HG03064 (cell line): ENCODE data around the gene CEACAM16.

Experiments used
- ATAC-seq: cut with Tn5 transposase; IDR thresholded peaks from one replicate; pipeline ENCODE4 v1.9.1; 2021; ENCODE audit warnings: low read depth; ENCODE audit not compliant: unreplicated experiment

Gene CEACAM16

DNA sequence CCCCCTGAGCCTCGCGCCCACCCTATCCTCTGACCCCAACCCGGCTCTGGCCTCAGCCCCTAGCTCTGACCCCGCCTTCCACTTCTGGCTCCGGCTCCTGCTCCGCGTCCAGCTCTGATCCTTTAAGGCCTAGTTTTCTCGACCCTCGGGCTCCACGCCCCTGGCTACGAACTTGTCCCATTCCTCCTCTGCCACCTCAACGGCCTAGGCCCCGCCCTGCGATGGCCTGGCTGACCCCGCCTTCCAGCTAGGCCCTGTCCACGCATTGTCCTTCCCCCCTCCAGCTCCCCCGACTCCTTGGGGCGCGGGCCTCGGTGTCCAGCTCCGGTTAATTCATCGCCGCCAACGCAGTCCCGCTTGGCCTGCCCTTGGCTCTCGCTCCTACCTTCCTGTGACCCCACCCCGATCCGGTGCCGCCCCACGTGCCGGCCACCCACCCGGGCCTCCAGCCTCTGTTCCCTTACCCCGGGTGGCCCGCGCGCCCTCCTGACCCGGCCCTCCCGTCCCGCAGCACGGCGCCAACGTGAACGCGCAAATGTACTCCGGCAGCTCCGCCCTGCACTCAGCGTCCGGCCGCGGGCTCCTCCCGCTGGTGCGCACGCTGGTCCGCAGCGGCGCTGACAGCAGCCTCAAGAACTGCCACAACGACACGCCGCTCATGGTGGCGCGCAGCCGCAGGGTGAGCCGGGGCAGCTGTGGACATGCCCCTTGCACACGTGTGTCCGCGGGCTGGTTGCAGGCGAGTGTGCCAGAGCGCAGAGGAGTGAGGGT, 59.0 kb downstream of the CEACAM16 start:
- no peak for ATAC-seq

DNA sequence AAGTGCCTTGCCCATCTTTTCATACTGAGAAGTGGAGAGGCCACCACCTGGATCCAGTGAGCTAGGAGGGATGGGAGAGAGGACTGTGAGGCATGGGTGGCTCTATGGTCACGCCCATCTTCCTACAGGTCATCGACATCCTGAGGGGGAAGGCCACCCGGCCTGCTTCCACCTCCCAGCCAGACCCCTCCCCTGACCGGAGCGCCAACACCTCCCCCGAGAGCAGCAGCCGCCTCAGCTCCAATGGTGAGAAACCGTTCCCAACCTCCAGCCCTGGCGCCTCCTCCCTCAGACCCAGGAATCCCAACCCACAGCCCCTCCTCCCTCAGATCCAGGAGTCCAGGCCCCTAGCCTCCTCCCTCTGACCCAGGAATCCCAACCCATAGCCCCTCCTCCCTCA, 59.6 kb downstream of the CEACAM16 start:
- no peak for ATAC-seq

DNA sequence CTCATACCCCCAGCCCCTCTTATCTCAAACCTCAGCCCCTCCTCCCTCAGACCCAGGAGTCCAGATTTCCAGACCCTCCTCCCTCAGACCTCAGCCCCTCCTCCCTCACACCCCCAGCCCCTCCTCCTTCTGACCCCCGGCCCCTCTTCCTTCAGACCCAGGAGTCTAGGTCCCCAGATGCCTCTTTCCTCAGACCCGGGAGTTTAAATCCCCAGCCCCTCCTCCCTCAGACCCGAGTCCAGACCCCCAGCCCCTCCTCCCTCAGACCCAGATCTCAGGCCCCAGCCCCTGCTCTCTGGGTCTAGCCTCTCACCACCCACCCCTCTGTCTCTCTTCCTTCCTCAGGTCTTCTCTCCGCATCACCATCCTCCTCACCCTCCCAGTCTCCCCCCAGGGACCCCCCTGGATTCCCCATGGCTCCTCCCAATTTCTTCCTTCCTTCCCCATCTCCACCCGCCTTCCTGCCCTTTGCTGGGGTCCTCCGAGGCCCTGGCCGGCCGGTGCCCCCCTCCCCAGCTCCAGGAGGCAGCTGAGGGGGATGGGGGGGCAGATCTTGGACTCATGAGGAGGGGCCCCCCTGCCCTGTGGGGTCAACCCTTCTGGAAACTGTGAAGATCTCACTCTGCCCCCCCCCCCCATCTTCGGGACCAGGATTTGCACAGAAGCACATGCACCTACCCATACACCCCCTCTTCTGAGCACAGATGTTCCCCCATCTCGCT, 60.3 kb downstream of the CEACAM16 start:
- no peak for ATAC-seq
